Neural cell (in vitro differentiated cells): Measurements from ENCODE around the gene KRTAP5-10. TPM values are rescaled to one million over a fixed set of nuclear protein-coding genes. Genes with fewer than 3 reads are reported as not detected.
"Not testable (repeated sequence)": the region's sequence is repeated elsewhere in the genome, so short reads cannot be mapped to it uniquely, and the experiment has no call there.

Experiments used
- H2AFZ ChIP-seq: fragments of 200-600, 300-800 bp; sonication (generic), shearing (Covaris generic); 2 replicates; pipeline ENCODE4 v1.6.0; 2014; ENCODE audit warnings: low read depth, mild to moderate bottlenecking, antibody characterized with exemption, low read length, moderate library complexity
- H3F3A ChIP-seq: fragments of 200-600 bp; shearing (Covaris generic); 2 replicates; pipeline ENCODE4 v1.6.1; 2016; ENCODE audit warnings: mild to moderate bottlenecking, moderate library complexity, mixed read lengths, antibody characterized with exemption, low read length; ENCODE audit not compliant: insufficient read depth, poor library complexity, severe bottlenecking
- H3K27ac ChIP-seq: fragments of 200-600, 300-800 bp; sonication (generic), shearing (Covaris generic); 2 replicates; pipeline ENCODE4 v1.5.1; 2014; ENCODE audit warnings: mild to moderate bottlenecking, low read length, moderate library complexity
- H3K27me3 ChIP-seq: fragments of 300-800, 200-600 bp; sonication (generic), shearing (Covaris generic); 2 replicates; pipeline ENCODE4 v1.6.0; 2014; ENCODE audit warnings: mild to moderate bottlenecking, low read depth, low read length, moderate library complexity; ENCODE audit not compliant: insufficient read depth
- H3K36me3 ChIP-seq: fragments of 300-800, 200-600 bp; sonication (generic), shearing (Covaris generic); 2 replicates; pipeline ENCODE4 v1.5.1; 2014; ENCODE audit warnings: mild to moderate bottlenecking, antibody characterized with exemption, low read length, moderate library complexity; ENCODE audit not compliant: insufficient read depth
- H3K4me2 ChIP-seq: fragments of 300-800, 200-600 bp; sonication (generic), shearing (Covaris generic); 2 replicates; pipeline ENCODE4 v1.6.0; 2014; ENCODE audit warnings: mild to moderate bottlenecking, low read length
- H3K4me3 ChIP-seq: fragments of 300-800, 200-600 bp; sonication (generic), shearing (Covaris generic); 2 replicates; pipeline ENCODE4 v1.5.1; 2014; ENCODE audit warnings: mild to moderate bottlenecking, low read length, moderate library complexity
- H3K79me2 ChIP-seq: fragments of 200-600 bp; shearing (Covaris generic); replicated peaks from 2 replicates; pipeline ENCODE4 v1.6.0; 2014; ENCODE audit warnings: mild to moderate bottlenecking, low read length, moderate library complexity; ENCODE audit not compliant: insufficient read depth
- H3K9ac ChIP-seq: fragments of 300-800, 200-600 bp; sonication (generic), shearing (Covaris generic); 2 replicates; pipeline ENCODE4 v1.6.1; 2016; ENCODE audit warnings: mild to moderate bottlenecking, low read length, mixed read lengths
- H3K9me2 ChIP-seq: fragments of 200-600 bp; shearing (Covaris generic); 2 replicates; pipeline ENCODE4 v1.6.1; 2016; ENCODE audit warnings: mild to moderate bottlenecking, low read length, mixed read lengths; ENCODE audit not compliant: insufficient read depth
- H3K9me3 ChIP-seq: fragments of 200-600, 300-800 bp; sonication (generic), shearing (Covaris generic); 2 replicates; pipeline ENCODE4 v1.6.1; 2016; ENCODE audit warnings: mild to moderate bottlenecking, mixed run types, low read length, moderate library complexity, mixed read lengths
- H4K20me1 ChIP-seq: fragments of 200-600 bp; shearing (Covaris generic); 2 replicates; pipeline ENCODE4 v1.6.1; 2016; ENCODE audit warnings: mild to moderate bottlenecking, mixed run types; ENCODE audit not compliant: insufficient read depth
- EP300 ChIP-seq: fragments of 450-650 bp; conservative IDR thresholded peaks from 2 replicates; pipeline ENCODE4 v1.6.1; 2014; ENCODE audit warnings: antibody characterized with exemption, mild to moderate bottlenecking, moderate library complexity; ENCODE audit not compliant: poor library complexity, severe bottlenecking
- EZH2 ChIP-seq: fragments of 200-600, 300-800 bp; shearing (Covaris generic), sonication (generic); IDR thresholded peaks from 2 replicates; pipeline ENCODE4 v1.6.1; 2014; ENCODE audit warnings: antibody characterized with exemption, low read length, borderline replicate concordance, mild to moderate bottlenecking; ENCODE audit not compliant: insufficient read depth, poor library complexity, severe bottlenecking
- MXI1 ChIP-seq: fragments of 450-650 bp; conservative IDR thresholded peaks from 2 replicates; pipeline ENCODE4 v1.6.1; 2014; ENCODE audit warnings: antibody characterized with exemption, mild to moderate bottlenecking; ENCODE audit not compliant: poor library complexity, severe bottlenecking
- SMC3 ChIP-seq: fragments of 450-650 bp; conservative IDR thresholded peaks from 2 replicates; pipeline ENCODE4 v1.6.1; 2014; ENCODE audit warnings: antibody characterized with exemption, mild to moderate bottlenecking, moderate library complexity; ENCODE audit not compliant: poor library complexity
- TAF1 ChIP-seq: IDR thresholded peaks from 2 replicates; pipeline ENCODE4 v1.6.1; 2012; ENCODE audit warnings: low read depth
- polyA plus RNA-seq: library from polyadenylated mRNA; depleted of rRNA; stranded (reverse); fragments of >200 nt; gene quantifications from 2 replicates; pipeline ENCODE4 v1.2.3, GENCODE V29; 2014
- TF ChIP-seq, protein P1 (sequence below): IDR thresholded peaks from 2 replicates; pipeline ENCODE4 v1.6.1; 2012; ENCODE audit warnings: borderline replicate concordance

KRTAP5-10 gene
- polyA plus RNA-seq, 1 donor from 2014 or later: not detected

GRCh38 chr11:71581826-71582225 is 16.5 kb downstream of the KRTAP5-10 start:
- Histone ChIP-seq H3K4me3 (no peak overlapping the region), H2AFZ (no peak overlapping the region), H3K36me3 (no peaks in the 10 kb centered on the region), H3K9me2 (no peaks in the 10 kb centered on the region), H4K20me1 (no peaks in the 10 kb centered on the region), H3K79me2 (no peaks in the 10 kb centered on the region), H3K27me3 (no peaks in the 10 kb centered on the region), H3K4me2 (no peak overlapping the region), H3K9ac (no peak overlapping the region), H3K9me3 (no peaks in the 10 kb centered on the region), H3F3A (no peaks in the 10 kb centered on the region), H3K27ac (no peak overlapping the region)
- no peak for TF ChIP-seq SMC3
- no peak for TF ChIP-seq EP300
- no peak for TF ChIP-seq MXI1
- no peak for TF ChIP-seq TAF1
- no peak for TF ChIP-seq EZH2
- TF ChIP-seq, protein P1, sequence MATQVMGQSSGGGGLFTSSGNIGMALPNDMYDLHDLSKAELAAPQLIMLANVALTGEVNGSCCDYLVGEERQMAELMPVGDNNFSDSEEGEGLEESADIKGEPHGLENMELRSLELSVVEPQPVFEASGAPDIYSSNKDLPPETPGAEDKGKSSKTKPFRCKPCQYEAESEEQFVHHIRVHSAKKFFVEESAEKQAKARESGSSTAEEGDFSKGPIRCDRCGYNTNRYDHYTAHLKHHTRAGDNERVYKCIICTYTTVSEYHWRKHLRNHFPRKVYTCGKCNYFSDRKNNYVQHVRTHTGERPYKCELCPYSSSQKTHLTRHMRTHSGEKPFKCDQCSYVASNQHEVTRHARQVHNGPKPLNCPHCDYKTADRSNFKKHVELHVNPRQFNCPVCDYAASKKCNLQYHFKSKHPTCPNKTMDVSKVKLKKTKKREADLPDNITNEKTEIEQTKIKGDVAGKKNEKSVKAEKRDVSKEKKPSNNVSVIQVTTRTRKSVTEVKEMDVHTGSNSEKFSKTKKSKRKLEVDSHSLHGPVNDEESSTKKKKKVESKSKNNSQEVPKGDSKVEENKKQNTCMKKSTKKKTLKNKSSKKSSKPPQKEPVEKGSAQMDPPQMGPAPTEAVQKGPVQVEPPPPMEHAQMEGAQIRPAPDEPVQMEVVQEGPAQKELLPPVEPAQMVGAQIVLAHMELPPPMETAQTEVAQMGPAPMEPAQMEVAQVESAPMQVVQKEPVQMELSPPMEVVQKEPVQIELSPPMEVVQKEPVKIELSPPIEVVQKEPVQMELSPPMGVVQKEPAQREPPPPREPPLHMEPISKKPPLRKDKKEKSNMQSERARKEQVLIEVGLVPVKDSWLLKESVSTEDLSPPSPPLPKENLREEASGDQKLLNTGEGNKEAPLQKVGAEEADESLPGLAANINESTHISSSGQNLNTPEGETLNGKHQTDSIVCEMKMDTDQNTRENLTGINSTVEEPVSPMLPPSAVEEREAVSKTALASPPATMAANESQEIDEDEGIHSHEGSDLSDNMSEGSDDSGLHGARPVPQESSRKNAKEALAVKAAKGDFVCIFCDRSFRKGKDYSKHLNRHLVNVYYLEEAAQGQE: no peak

DNA sequence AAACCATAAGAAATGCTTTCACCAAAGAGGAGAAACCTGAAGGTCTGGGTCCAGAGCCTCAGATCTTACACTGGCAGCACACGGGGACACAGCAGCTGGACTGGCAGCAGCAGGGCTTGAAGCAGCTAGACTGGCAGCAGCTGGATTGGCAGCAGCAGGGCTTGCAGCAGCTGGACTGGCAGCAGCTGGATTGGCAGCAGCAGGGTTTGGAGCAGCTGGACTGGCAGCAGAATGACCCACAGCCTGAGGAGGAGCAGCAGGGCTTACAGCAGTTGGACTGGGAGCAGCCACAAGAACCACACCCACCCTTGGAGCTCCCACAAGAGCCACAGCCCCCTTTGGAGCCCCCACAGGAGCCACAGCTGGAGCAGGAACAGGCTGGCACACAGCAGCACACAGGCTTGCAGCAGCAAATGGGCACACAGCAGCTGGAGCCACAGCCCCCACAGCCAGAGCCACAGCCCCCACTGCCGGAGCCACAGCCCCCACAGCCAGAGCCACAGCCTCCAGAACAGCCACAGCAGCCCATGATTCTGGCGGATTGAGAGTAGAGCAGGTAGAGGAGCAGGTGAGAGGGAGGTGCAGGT is 17.0 kb downstream of the KRTAP5-10 start, which contains the start of gene KRTAP5-11:
Gene KRTAP5-11 (minus strand): TSS at position 567 of the 587 bp plus-strand sequence. CDS start 38 bp downstream, at position 529.
- H3K9me3 ChIP-seq: no peaks in the 10 kb centered on the region
- H2AFZ ChIP-seq: no peak within 1 kb of the TSS
- H3K79me2 ChIP-seq: no peaks in the 10 kb centered on the region
- TF ChIP-seq EP300 (no peak), TAF1 (no peak)
- H3F3A ChIP-seq: no peaks in the 10 kb centered on the region
- no peaks in the 10 kb centered on the region for H3K9me2 ChIP-seq
- no peak within 1 kb of the TSS for H3K4me3 ChIP-seq
- H3K9ac ChIP-seq: no peak within 1 kb of the TSS
- H3K4me2 ChIP-seq: no peak within 1 kb of the TSS
- H3K27ac ChIP-seq: no peak within 1 kb of the TSS
- H4K20me1 ChIP-seq: no peaks in the 10 kb centered on the region
- no peaks in the 10 kb centered on the region for H3K36me3 ChIP-seq
- no peaks in the 10 kb centered on the region for H3K27me3 ChIP-seq

DNA sequence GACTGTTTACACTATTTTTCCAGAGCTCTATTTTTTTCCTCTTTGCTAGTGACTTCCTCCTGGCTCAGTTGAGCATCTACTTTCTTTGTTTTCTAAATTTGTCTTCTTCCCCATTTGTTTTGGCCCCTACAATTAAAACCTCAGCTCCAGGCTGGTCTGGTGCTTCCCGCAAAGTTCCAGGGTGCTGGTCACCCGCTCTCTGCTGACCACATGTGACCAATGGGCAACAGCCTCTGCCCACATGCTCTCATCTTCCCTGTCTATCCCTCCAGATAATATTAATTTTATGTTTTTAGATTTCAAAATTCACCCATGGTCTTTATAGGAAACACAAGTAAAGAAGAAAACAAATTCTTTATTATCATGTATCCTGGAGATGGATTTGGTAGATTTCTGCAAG is 17.6 kb downstream of the KRTAP5-10 start:
- not testable (repeated sequence) for H3K27ac ChIP-seq, H3K9ac ChIP-seq, H3K4me2 ChIP-seq, H3K36me3 ChIP-seq, H3K79me2 ChIP-seq, H3F3A ChIP-seq, H3K9me3 ChIP-seq, H3K27me3 ChIP-seq, H3K9me2 ChIP-seq, H3K4me3 ChIP-seq, H4K20me1 ChIP-seq, H2AFZ ChIP-seq

- H3K9ac ChIP-seq, H3K9me2 ChIP-seq, H3F3A ChIP-seq, H3K27ac ChIP-seq, H3K9me3 ChIP-seq, H3K36me3 ChIP-seq, H3K27me3 ChIP-seq, H3K4me3 ChIP-seq, H4K20me1 ChIP-seq, H2AFZ ChIP-seq, H3K4me2 ChIP-seq, H3K79me2 ChIP-seq: not testable (repeated sequence)
These were observed 20.3 kb downstream of the KRTAP5-10 start for GRCh38 chr11:71585673-71586072.

GRCh38 chr11:71588314-71588713 is 23.0 kb downstream of the KRTAP5-10 start:
- H3F3A ChIP-seq, H3K79me2 ChIP-seq, H3K4me2 ChIP-seq, H3K9me2 ChIP-seq, H3K9ac ChIP-seq, H3K4me3 ChIP-seq, H3K9me3 ChIP-seq, H3K27me3 ChIP-seq, H3K27ac ChIP-seq, H3K36me3 ChIP-seq, H4K20me1 ChIP-seq, H2AFZ ChIP-seq: not testable (repeated sequence)

GRCh38 chr11:71588822-71589545 is 23.6 kb downstream of the KRTAP5-10 start:
- H3K4me3 ChIP-seq, H3K79me2 ChIP-seq, H3K4me2 ChIP-seq, H3K9me2 ChIP-seq, H4K20me1 ChIP-seq, H3K27ac ChIP-seq, H3K27me3 ChIP-seq, H3K9ac ChIP-seq, H3K9me3 ChIP-seq, H3K36me3 ChIP-seq, H2AFZ ChIP-seq, H3F3A ChIP-seq: not testable (repeated sequence)
